ENCODE measurements around the gene FLNC. TPM values are rescaled to one million over a fixed set of nuclear protein-coding genes. Genes with fewer than 3 reads are reported as not detected.

Gene FLNC
- total and polyA plus RNA-seq, 2 experiments from 2014 or later = 46.6 to 60.7 TPM

- 95% methylated on average over 15 of the region's 22 CpGs for WGBS (ENCODE audit: low lambda C conversion rate, missing lambda C conversion rate)
Measured at GRCh38 chr7:128838109-128838779, 8.0 kb downstream of the FLNC start.

GRCh38 chr7:128838981-128839731 lies 8.9 kb downstream of the FLNC start:
- Histone ChIP-seq H3K4me3 (no peak overlapping the region), H3K36me3 (replicated peaks; ENCODE audit: insufficient read depth, low read depth) (no peaks in the 10 kb centered on the region), H3K27ac (no peak overlapping the region), H3K9me3 (ENCODE audit: low read depth) (no peaks in the 10 kb centered on the region), H2AFZ (no peak overlapping the region), H3K27me3 (no peaks in the 10 kb centered on the region), H3K79me2 (no peaks in the 10 kb centered on the region), H3K4me2 (no peak overlapping the region), H4K20me1 (ENCODE audit: insufficient read depth, poor library complexity, severe bottlenecking) (no peaks in the 10 kb centered on the region), H3K4me1 (ENCODE audit: insufficient read depth) (peaks cover 4% of the 10 kb centered on the region), H3K9me2 (replicated peaks; ENCODE audit: insufficient read depth) (no peaks in the 10 kb centered on the region)
- WGBS (ENCODE audit: low lambda C conversion rate, missing lambda C conversion rate) = 91% methylated on average over 17 of the region's 17 CpGs
- DNase-seq (ENCODE audit: low spot score) = no peak
- TF ChIP-seq EZH2 (IDR thresholded peaks at IDR 0.05; ENCODE audit: borderline replicate concordance) (no peak), EZH2phosphoT487 (IDR thresholded peaks at IDR 0.05; ENCODE audit: low read depth, severe bottlenecking, unreplicated experiment) (no peak), CTCF (IDR thresholded peaks at IDR 0.05; ENCODE audit: poor library complexity) (no peak)

More at GRCh38 chr7:128838109-128838779, 8.0 kb downstream of the FLNC start:
- Histone ChIP-seq H3K36me3 (replicated peaks; ENCODE audit: insufficient read depth, low read depth) (no peaks in the 10 kb centered on the region), H3K27me3 (no peaks in the 10 kb centered on the region), H2AFZ (no peak overlapping the region), H3K4me2 (no peak overlapping the region), H3K4me1 (ENCODE audit: insufficient read depth) (peaks cover 12% of the 10 kb centered on the region), H4K20me1 (ENCODE audit: insufficient read depth, poor library complexity, severe bottlenecking) (no peaks in the 10 kb centered on the region), H3K79me2 (no peaks in the 10 kb centered on the region), H3K9me2 (replicated peaks; ENCODE audit: insufficient read depth) (no peaks in the 10 kb centered on the region), H3K4me3 (no peak overlapping the region), H3K27ac (no peak overlapping the region), H3K9me3 (ENCODE audit: low read depth) (no peaks in the 10 kb centered on the region)
- TF ChIP-seq CTCF (IDR thresholded peaks at IDR 0.05; ENCODE audit: poor library complexity) (no peak), EZH2 (IDR thresholded peaks at IDR 0.05; ENCODE audit: borderline replicate concordance) (no peak), EZH2phosphoT487 (IDR thresholded peaks at IDR 0.05; ENCODE audit: low read depth, severe bottlenecking, unreplicated experiment) (no peak)
- no peak for DNase-seq (ENCODE audit: low spot score)

- no peak for TF ChIP-seq EZH2phosphoT487 (IDR thresholded peaks at IDR 0.05; ENCODE audit: low read depth, severe bottlenecking, unreplicated experiment)
- TF ChIP-seq EZH2 (IDR thresholded peaks at IDR 0.05; ENCODE audit: borderline replicate concordance) = no peak
- no peak for TF ChIP-seq CTCF (IDR thresholded peaks at IDR 0.05; ENCODE audit: poor library complexity)
- H3K27me3 ChIP-seq = no peaks in the 10 kb centered on the region
- no peak overlapping the region for H2AFZ ChIP-seq
- H3K9me2 ChIP-seq (replicated peaks; ENCODE audit: insufficient read depth) = no peaks in the 10 kb centered on the region
- H3K4me2 ChIP-seq = no peak overlapping the region
- no peaks in the 10 kb centered on the region for H3K36me3 ChIP-seq (replicated peaks; ENCODE audit: insufficient read depth, low read depth)
- H3K79me2 ChIP-seq = no peaks in the 10 kb centered on the region
- no peak for DNase-seq (ENCODE audit: low spot score)
- WGBS (ENCODE audit: low lambda C conversion rate, missing lambda C conversion rate) = 89% methylated on average over 13 of the region's 13 CpGs
- no peak overlapping the region for H3K4me3 ChIP-seq
- H3K27ac ChIP-seq = no peak overlapping the region
- no peaks in the 10 kb centered on the region for H4K20me1 ChIP-seq (ENCODE audit: insufficient read depth, poor library complexity, severe bottlenecking)
- H3K9me3 ChIP-seq (ENCODE audit: low read depth) = no peaks in the 10 kb centered on the region
- H3K4me1 ChIP-seq (ENCODE audit: insufficient read depth) = no peaks in the 10 kb centered on the region
Measured at GRCh38 chr7:128839751-128840177, 9.6 kb downstream of the FLNC start.

All from hepatocyte (in vitro differentiated cells).